ENCODE measurements around the gene MTMR10. TPM values are rescaled to one million over a fixed set of nuclear protein-coding genes. Genes with fewer than 3 reads are reported as not detected.

MTMR10 gene
- polyA plus RNA-seq, 1 donor from 2014 or later, result 2.3 TPM

DNA sequence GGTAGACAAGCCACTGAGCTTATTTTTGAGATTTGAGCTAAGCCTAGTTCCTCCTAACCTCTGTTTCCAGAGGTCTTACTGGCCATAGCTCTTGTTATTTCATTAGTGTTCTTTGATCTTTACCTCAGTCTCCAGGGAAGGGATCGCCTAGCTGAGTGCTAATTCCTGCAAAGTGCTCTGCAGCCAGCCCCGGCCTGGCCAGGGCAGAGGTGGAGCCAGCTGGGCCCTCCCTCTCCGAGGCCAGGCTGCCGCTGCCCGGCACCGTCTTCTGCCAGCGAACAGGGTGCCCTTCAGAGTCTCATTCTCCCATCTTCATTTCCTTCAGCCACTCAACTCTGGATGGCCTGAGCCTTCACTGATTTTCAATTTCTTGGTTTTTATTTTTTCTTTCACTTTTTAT is 68.0 kb downstream of the MTMR10 start:
- H3K4me2 ChIP-seq (ENCODE audit: low read length), result no peak overlapping the region

GRCh38 chr15:30922480-30923311 is 68.7 kb downstream of the MTMR10 start:
- H4K20me1 ChIP-seq (ENCODE audit: insufficient read depth), result no peaks in the 10 kb centered on the region
- H3K4me2 ChIP-seq (ENCODE audit: low read length), result no peak overlapping the region
- no peak overlapping the region for H3K27ac ChIP-seq (ENCODE audit: low read length)
- H3K27me3 ChIP-seq (ENCODE audit: insufficient read depth, low read depth, low read length), result no peaks in the 10 kb centered on the region
- H3K9me3 ChIP-seq (ENCODE audit: low read length), result no peaks in the 10 kb centered on the region
- H2AFZ ChIP-seq (ENCODE audit: low read depth, low read length), result no peak overlapping the region
- H3K9ac ChIP-seq (ENCODE audit: low read length), result no peak overlapping the region
- H3K79me2 ChIP-seq (replicated peaks; ENCODE audit: insufficient read depth, low read length), result no peaks in the 10 kb centered on the region
- H3K4me3 ChIP-seq (ENCODE audit: low read length), result no peak overlapping the region
- H3K9me2 ChIP-seq (ENCODE audit: insufficient read depth, low read length), result no peaks in the 10 kb centered on the region
- H3K36me3 ChIP-seq (ENCODE audit: insufficient read depth, low read length), result peaks cover 4% of the 10 kb centered on the region
- no peaks in the 10 kb centered on the region for H3F3A ChIP-seq (ENCODE audit: insufficient read depth, low read length, poor library complexity, severe bottlenecking)
- TF ChIP-seq, protein P1, sequence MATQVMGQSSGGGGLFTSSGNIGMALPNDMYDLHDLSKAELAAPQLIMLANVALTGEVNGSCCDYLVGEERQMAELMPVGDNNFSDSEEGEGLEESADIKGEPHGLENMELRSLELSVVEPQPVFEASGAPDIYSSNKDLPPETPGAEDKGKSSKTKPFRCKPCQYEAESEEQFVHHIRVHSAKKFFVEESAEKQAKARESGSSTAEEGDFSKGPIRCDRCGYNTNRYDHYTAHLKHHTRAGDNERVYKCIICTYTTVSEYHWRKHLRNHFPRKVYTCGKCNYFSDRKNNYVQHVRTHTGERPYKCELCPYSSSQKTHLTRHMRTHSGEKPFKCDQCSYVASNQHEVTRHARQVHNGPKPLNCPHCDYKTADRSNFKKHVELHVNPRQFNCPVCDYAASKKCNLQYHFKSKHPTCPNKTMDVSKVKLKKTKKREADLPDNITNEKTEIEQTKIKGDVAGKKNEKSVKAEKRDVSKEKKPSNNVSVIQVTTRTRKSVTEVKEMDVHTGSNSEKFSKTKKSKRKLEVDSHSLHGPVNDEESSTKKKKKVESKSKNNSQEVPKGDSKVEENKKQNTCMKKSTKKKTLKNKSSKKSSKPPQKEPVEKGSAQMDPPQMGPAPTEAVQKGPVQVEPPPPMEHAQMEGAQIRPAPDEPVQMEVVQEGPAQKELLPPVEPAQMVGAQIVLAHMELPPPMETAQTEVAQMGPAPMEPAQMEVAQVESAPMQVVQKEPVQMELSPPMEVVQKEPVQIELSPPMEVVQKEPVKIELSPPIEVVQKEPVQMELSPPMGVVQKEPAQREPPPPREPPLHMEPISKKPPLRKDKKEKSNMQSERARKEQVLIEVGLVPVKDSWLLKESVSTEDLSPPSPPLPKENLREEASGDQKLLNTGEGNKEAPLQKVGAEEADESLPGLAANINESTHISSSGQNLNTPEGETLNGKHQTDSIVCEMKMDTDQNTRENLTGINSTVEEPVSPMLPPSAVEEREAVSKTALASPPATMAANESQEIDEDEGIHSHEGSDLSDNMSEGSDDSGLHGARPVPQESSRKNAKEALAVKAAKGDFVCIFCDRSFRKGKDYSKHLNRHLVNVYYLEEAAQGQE (IDR thresholded peaks at IDR 0.05; ENCODE audit: borderline replicate concordance), result no peak
- no peak for TF ChIP-seq EP300 (conservative IDR thresholded peaks at IDR 0.05; ENCODE audit: poor library complexity, severe bottlenecking)
- no peak for TF ChIP-seq SMC3 (conservative IDR thresholded peaks at IDR 0.05; ENCODE audit: poor library complexity)
- TF ChIP-seq POLR2AphosphoS5 (IDR thresholded peaks at IDR 0.05), result no peak

More for the DNA sequence above, 68.0 kb downstream of the MTMR10 start:
- TF ChIP-seq RAD21 (conservative IDR thresholded peaks at IDR 0.05) (no peak), EP300 (conservative IDR thresholded peaks at IDR 0.05; ENCODE audit: poor library complexity, severe bottlenecking) (no peak), MXI1 (conservative IDR thresholded peaks at IDR 0.05; ENCODE audit: poor library complexity, severe bottlenecking) (no peak)
- Histone ChIP-seq H3K9ac (ENCODE audit: low read length) (no peak overlapping the region), H4K20me1 (ENCODE audit: insufficient read depth) (no peaks in the 10 kb centered on the region), H3K27ac (ENCODE audit: low read length) (no peak overlapping the region), H3K36me3 (ENCODE audit: insufficient read depth, low read length) (peaks cover 4% of the 10 kb centered on the region), H3K79me2 (replicated peaks; ENCODE audit: insufficient read depth, low read length) (no peaks in the 10 kb centered on the region), H3K9me3 (ENCODE audit: low read length) (no peaks in the 10 kb centered on the region), H3F3A (ENCODE audit: insufficient read depth, low read length, poor library complexity, severe bottlenecking) (no peaks in the 10 kb centered on the region), H2AFZ (ENCODE audit: low read depth, low read length) (no peak overlapping the region), H3K9me2 (ENCODE audit: insufficient read depth, low read length) (no peaks in the 10 kb centered on the region), H3K4me3 (ENCODE audit: low read length) (no peak overlapping the region), H3K27me3 (ENCODE audit: insufficient read depth, low read depth, low read length) (no peaks in the 10 kb centered on the region)

GRCh38 chr15:30921781-30922479 is 69.5 kb downstream of the MTMR10 start:
- Histone ChIP-seq H3K4me3 (ENCODE audit: low read length) (no peak overlapping the region), H3K4me2 (ENCODE audit: low read length) (no peak overlapping the region), H3K9ac (ENCODE audit: low read length) (no peak overlapping the region), H3K9me2 (ENCODE audit: insufficient read depth, low read length) (no peaks in the 10 kb centered on the region), H2AFZ (ENCODE audit: low read depth, low read length) (no peak overlapping the region), H3K27ac (ENCODE audit: low read length) (no peak overlapping the region), H3F3A (ENCODE audit: insufficient read depth, low read length, poor library complexity, severe bottlenecking) (no peaks in the 10 kb centered on the region), H3K79me2 (replicated peaks; ENCODE audit: insufficient read depth, low read length) (no peaks in the 10 kb centered on the region), H3K27me3 (ENCODE audit: insufficient read depth, low read depth, low read length) (no peaks in the 10 kb centered on the region), H4K20me1 (ENCODE audit: insufficient read depth) (no peaks in the 10 kb centered on the region), H3K36me3 (ENCODE audit: insufficient read depth, low read length) (peaks cover 4% of the 10 kb centered on the region), H3K9me3 (ENCODE audit: low read length) (no peaks in the 10 kb centered on the region)
- TF ChIP-seq RAD21 (conservative IDR thresholded peaks at IDR 0.05), result no peak
- TF ChIP-seq TAF1 (IDR thresholded peaks at IDR 0.05; ENCODE audit: low read depth), result no peak
- no peak for TF ChIP-seq MXI1 (conservative IDR thresholded peaks at IDR 0.05; ENCODE audit: poor library complexity, severe bottlenecking)
- TF ChIP-seq SMC3 (conservative IDR thresholded peaks at IDR 0.05; ENCODE audit: poor library complexity), result no peak
- TF ChIP-seq, protein P1 (IDR thresholded peaks at IDR 0.05; ENCODE audit: borderline replicate concordance), result no peak

Measured in neural cell (in vitro differentiated cells).